ENCODE measurements around the gene MED25.

- TF ChIP-seq, protein P1, sequence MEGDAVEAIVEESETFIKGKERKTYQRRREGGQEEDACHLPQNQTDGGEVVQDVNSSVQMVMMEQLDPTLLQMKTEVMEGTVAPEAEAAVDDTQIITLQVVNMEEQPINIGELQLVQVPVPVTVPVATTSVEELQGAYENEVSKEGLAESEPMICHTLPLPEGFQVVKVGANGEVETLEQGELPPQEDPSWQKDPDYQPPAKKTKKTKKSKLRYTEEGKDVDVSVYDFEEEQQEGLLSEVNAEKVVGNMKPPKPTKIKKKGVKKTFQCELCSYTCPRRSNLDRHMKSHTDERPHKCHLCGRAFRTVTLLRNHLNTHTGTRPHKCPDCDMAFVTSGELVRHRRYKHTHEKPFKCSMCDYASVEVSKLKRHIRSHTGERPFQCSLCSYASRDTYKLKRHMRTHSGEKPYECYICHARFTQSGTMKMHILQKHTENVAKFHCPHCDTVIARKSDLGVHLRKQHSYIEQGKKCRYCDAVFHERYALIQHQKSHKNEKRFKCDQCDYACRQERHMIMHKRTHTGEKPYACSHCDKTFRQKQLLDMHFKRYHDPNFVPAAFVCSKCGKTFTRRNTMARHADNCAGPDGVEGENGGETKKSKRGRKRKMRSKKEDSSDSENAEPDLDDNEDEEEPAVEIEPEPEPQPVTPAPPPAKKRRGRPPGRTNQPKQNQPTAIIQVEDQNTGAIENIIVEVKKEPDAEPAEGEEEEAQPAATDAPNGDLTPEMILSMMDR (IDR thresholded peaks at IDR 0.05; ENCODE audit: low read depth, low read length) = no peak
- no peak for TF ChIP-seq POLR2A (IDR thresholded peaks at IDR 0.05; ENCODE audit: extremely low read depth, insufficient read length)
- no peak for TF ChIP-seq MYC (IDR thresholded peaks at IDR 0.05; ENCODE audit: low read depth, low read length)
- no peak for TF ChIP-seq MAX (IDR thresholded peaks at IDR 0.05; ENCODE audit: low read depth, low read length)
Observed at GRCh38 chr19:49812452-49812996, 5.6 kb upstream of the MED25 start.
